Urinary bladder (tissue), 2 donors: Measurements from ENCODE around the gene SLC22A9. TPM values are rescaled to one million over a fixed set of nuclear protein-coding genes. Genes with fewer than 3 reads are reported as not detected.

Experiments
- polyA plus RNA-seq: library from polyadenylated mRNA; stranded (reverse); fragments of 200-250 nt; gene quantifications from one replicate; pipeline ENCODE4 v1.2.3, GENCODE V29; 2013
- total RNA-seq: library from RNA; depleted of rRNA; stranded (reverse); fragments of >200 nt; gene quantifications from one replicate; pipeline ENCODE4 v1.2.3, GENCODE V29; 2014
- donor health status: healthy.

The SLC22A9 gene
- total and polyA plus RNA-seq, 2 donors: not detected

Other genes starting within 250 kb of the SLC22A9 start
- not detected for gene SLC22A24, start 225.6 kb upstream of the SLC22A9 start, total RNA-seq
- gene SLC22A24, start 225.6 kb upstream of the SLC22A9 start, polyA plus RNA-seq: not detected
- not detected for gene SLC22A25, start 126.2 kb upstream of the SLC22A9 start, total RNA-seq
- gene SLC22A25, start 126.2 kb upstream of the SLC22A9 start, polyA plus RNA-seq: not detected
- 1.9 TPM for gene PLAAT5, start 121.4 kb downstream of the SLC22A9 start, total RNA-seq
- gene PLAAT5, start 121.4 kb downstream of the SLC22A9 start, polyA plus RNA-seq: 4.3 TPM
- gene LGALS12, start 136.3 kb downstream of the SLC22A9 start, total RNA-seq: 0.48 TPM
- gene LGALS12, start 136.3 kb downstream of the SLC22A9 start, polyA plus RNA-seq: 4.2 TPM
- 9.4 TPM for gene PLAAT4, start 167.0 kb downstream of the SLC22A9 start, total RNA-seq
- 37.4 TPM for gene PLAAT4, start 167.0 kb downstream of the SLC22A9 start, polyA plus RNA-seq
- gene PLAAT2, start 193.6 kb downstream of the SLC22A9 start, total RNA-seq: not detected
- not detected for gene PLAAT2, start 193.6 kb downstream of the SLC22A9 start, polyA plus RNA-seq
- gene PLAAT3, start 244.6 kb downstream of the SLC22A9 start, total RNA-seq: 5.3 TPM
- 61.2 TPM for gene PLAAT3, start 244.6 kb downstream of the SLC22A9 start, polyA plus RNA-seq